Stomach (tissue), 9 donors: ENCODE data around the gene SUPT7L. TPM values are rescaled to one million over a fixed set of nuclear protein-coding genes. Genes with fewer than 3 reads are reported as not detected.
"Not testable (repeated sequence)": the region's sequence is repeated elsewhere in the genome, so short reads cannot be mapped to it uniquely, and the experiment has no call there.

Experiments
- DNase-seq, 2 donors: peaks; one replicate each; pipeline versions ENCODE4 v3.0.0 to v3.0.0-alpha.2; 2013 to 2019
- H3K27ac ChIP-seq, 5 donors: fragments of 200-600 bp in 4 of 5; sonication (generic) in 4 of 5; one replicate each; pipeline ENCODE4 v1.5.1; 2013 to 2019; ENCODE audit warnings: mild to moderate bottlenecking in 1 of 5, moderate library complexity in 1 of 5
- H3K27me3 ChIP-seq, 3 donors: fragments of 200-600 bp; sonication (generic); one replicate each; pipeline ENCODE4 v1.5.1; 2017 to 2019; ENCODE audit warnings: mixed run types in 1 of 3
- H3K36me3 ChIP-seq, 4 donors: fragments of 200-600 bp; sonication (generic); 1 replicate in 3 of 4; 2 replicates in 1 of 4; pipeline ENCODE4 v1.5.1; 2016 to 2019
- H3K4me1 ChIP-seq, 4 donors: fragments of 200-600 bp; sonication (generic); one replicate each; pipeline ENCODE4 v1.5.1; 2016 to 2019
- H3K4me3 ChIP-seq, 4 donors: fragments of 200-600 bp; sonication (generic) in 3 of 4; one replicate each; pipeline ENCODE4 v1.5.1; 2016 to 2019; ENCODE audit warnings: mild to moderate bottlenecking in 1 of 4
- H3K9me3 ChIP-seq, 4 donors: fragments of 200-600 bp; sonication (generic); one replicate each; pipeline ENCODE4 v1.5.1; 2016 to 2019
- CTCF ChIP-seq, 7 experiments: fragments of 450-650 bp in 4 of 7; fragments of 200-600 bp in 3 of 7; sonication (generic) in 3 of 7; IDR thresholded peaks; one replicate each; pipeline ENCODE4 v1.5.1; 2016 to 2019; ENCODE audit warnings: antibody characterized with exemption in 7 of 7, control low read depth in 2 of 7, mild to moderate bottlenecking in 1 of 7
- EP300 ChIP-seq: sonication (generic); formaldehyde crosslinking; IDR thresholded peaks from one replicate; pipeline ENCODE4 v1.6.1; 2017; ENCODE audit warnings: antibody characterized with exemption
- POLR2A ChIP-seq, 4 donors: fragments of 450-650 bp; IDR thresholded peaks; one replicate each; pipeline ENCODE4 v1.6.1; 2016; ENCODE audit warnings: antibody characterized with exemption in 4 of 4, control low read depth in 2 of 4, mild to moderate bottlenecking in 1 of 4, moderate library complexity in 1 of 4
- POLR2AphosphoS5 ChIP-seq, 3 donors: sonication (generic); formaldehyde crosslinking; IDR thresholded peaks; one replicate each; pipeline ENCODE4 v1.6.1; 2016; ENCODE audit warnings: antibody characterized with exemption in 3 of 3
- WGBS, 5 donors: extraction: QIAGEN DNeasy Blood & Tissue Kit in 3 of 5; methylation state at CpG; one replicate each; pipeline versions ENCODE4 v1.1.5 to v1.1.7; 2013 to 2018; 5-methylcytosine and 5-hydroxymethylcytosine counted together
- intact Hi-C: fragments of 100-400 bp; cut with DNase I; formaldehyde crosslinking; loops from one replicate; pipeline ENCODE4 v1.15.1; 2023; ENCODE audit warnings: low total_unique reads
- polyA plus RNA-seq, 3 donors: library from polyadenylated mRNA; stranded (reverse); fragments of 200-250 nt; gene quantifications; one replicate each; pipeline ENCODE4 v1.2.3, GENCODE V29; 2013
- total RNA-seq, 5 donors: library from RNA; depleted of rRNA; stranded (reverse); fragments of >200 nt; gene quantifications; one replicate each; pipeline versions ENCODE4 v1.1.0 to v1.2.3, GENCODE V29; 2014 to 2016
- donor health status: healthy with polysubstance abuse.
- donor health status: Bipolar disorder and iron deficiency.
- donor health status: healthy.

SUPT7L gene
- total and polyA plus RNA-seq, 8 donors: 10.1 to 50.9 (median 24.9) TPM

DNA sequence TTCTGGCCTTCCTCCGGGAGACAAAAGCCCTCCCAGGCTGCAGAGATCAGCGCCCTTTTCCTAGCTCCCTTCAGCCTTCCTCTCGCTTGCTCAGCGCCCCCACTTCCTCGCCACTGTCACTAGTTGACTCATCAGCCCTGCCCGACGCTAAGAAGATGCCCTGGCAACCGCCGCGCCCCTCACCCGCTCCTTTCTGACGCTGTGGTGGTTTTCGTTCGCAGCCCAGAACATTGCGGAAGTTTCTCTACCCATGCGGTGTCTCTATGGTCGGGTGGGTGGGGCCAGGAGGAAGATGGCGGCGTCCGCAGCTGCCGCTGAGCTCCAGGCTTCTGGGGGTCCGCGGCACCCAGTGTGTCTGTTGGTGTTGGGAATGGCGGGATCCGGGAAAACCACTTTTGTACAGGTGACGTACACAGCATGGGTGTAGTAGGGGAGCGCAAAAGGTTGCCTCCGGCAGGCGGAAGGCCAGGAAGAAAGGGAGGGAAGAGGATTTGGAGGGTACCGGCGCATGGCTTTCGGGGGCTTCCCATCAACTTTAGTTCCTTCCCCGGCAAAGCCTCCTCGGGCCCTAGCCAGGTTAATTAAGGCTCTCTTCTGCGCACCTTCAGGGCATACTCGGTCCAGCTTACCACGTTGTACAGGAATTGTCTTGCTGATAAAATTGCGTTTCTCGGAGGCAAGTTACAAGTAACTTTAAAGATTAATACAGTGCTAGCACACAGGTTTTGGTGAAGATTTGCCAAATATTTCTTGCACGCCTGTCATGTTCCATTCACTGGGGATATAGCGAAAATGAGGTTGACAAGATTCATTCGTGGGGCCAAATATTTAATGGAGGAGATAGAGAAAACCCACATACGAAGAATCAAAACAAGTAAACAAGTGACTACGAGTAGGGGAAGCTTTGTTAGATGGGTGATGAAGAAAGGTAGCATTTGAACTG is 34.4 kb downstream of the SUPT7L start, which contains the start of the genes CCDC121 and GPN1:
Gene CCDC121, minus strand, starts transcription at position 246 of the 943 bp plus-strand sequence. CDS start 1,213 bp downstream, outside the sequence.
Gene GPN1, plus strand, starts transcription at position 284 of the 943 bp plus-strand sequence. Its CDS starts 9 bp downstream, at position 293.
- peak within 1 kb of the TSS; percentile 71 to 98 (median 84) for H3K4me3 ChIP-seq
- H3K27me3 ChIP-seq: no peaks in the 10 kb centered on the region
- no peaks in the 10 kb centered on the region for H3K9me3 ChIP-seq
- peaks cover 15 to 44% (median 31%) of the 10 kb centered on the region in 4 donors for H3K4me1 ChIP-seq
- intact Hi-C loops: no loop called here
- H3K36me3 ChIP-seq: peaks cover 10 to 47% (median 46%) of the 10 kb centered on the region in 4 donors
- 0 to 1% (median 0%) methylated on average over 40 to 44 of the region's 44 CpGs for whole genome bisulfite sequencing, 5 donors
- TF ChIP-seq POLR2AphosphoS5 (IDR thresholded peaks at IDR 0.05) (peak in 2 of 3 donors; percentile 71 to 83), POLR2A (IDR thresholded peaks at IDR 0.05) (no peak)
- H3K27ac ChIP-seq: peak within 1 kb of the TSS; percentile 44 to 84 (median 78)
- peak; percentile 81 to 96 for DNase-seq

DNA sequence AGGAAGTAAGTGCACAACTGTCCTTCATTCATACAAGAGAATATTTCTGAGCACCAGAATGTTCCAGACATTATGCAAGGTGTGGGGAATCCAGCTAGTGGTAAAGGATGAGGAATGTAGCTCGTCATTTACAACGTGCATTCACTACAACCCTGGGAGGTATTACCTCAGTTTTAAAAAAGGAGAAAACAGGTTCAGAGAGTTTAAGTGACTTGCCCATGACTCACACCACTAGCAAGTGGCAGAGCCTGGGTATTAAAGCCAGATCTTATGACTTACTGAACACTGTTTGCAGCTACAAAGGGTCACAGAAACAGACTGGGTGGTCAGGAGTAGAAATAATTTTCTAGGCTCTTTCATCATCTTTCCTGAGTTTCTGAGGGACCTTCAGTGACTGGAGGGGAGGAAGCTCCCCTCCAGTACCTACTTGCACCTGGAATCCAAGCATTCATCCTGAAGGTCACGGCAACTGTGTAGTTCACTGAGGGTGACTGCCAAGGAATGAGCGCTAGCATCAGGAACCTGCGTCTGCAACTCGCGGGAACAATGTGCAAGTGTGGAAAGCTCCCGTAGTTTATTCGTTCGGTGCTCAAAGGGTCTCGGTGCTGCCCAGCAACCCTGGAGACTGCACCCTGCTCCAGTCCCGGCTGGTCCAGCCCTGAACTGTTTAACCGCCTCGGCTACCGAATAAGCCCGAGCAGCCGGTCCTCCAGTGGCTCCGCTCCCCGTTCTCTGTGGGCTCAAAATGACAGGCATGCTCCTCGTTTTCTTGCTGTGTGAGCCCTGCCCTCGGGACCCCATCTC is 35.2 kb downstream of the SUPT7L start:
- Histone ChIP-seq H3K9me3 (no peaks in the 10 kb centered on the region), H3K27me3 (no peaks in the 10 kb centered on the region), H3K27ac (peak overlapping the region; percentile 44 to 84 (median 78)), H3K4me3 (peak overlapping the region; percentile 71 to 98 (median 84)), H3K36me3 (peaks cover 13 to 47% (median 46%) of the 10 kb centered on the region in 4 donors), H3K4me1 (peaks cover 15 to 44% (median 31%) of the 10 kb centered on the region in 4 donors)
- TF ChIP-seq CTCF (IDR thresholded peaks at IDR 0.05) (no peak), POLR2AphosphoS5 (IDR thresholded peaks at IDR 0.05) (no peak), POLR2A (IDR thresholded peaks at IDR 0.05) (no peak), EP300 (no peak)
- DNase-seq: peak in 1 of 2 donors; percentile 50
- intact Hi-C loops: no loop called here
- 2 to 4% (median 4%) methylated on average over 19 to 21 of the region's 21 CpGs for WGBS, 5 donors

DNA sequence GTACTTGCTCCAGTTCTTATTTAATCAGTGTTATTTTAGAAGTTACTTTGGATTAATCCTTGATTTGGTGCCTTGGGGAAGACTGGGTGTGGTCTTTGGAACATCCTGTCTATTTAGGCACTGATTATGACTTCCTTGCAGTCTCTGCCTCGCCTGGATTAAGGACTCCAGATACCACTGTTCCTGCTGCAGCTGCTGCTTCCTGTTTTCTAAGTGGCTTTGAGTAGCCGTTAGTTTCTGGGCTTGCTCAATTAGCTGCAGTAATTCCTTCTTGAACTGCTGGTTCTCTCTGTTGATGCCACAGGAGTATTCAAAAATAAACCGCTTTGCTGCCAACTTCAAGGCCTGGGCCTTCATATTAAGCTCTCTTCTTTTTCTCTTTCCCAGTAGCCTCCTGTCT is 36.5 kb downstream of the SUPT7L start:
- H3K9me3 ChIP-seq, intact Hi-C loops, H3K27me3 ChIP-seq, DNase-seq, H3K4me3 ChIP-seq: not testable (repeated sequence)
- WGBS, 5 donors: 61 to 87% (median 62%) methylated on average over 3 of the region's 3 CpGs
- Histone ChIP-seq H3K36me3 (peaks cover 13 to 47% (median 46%) of the 10 kb centered on the region in 4 donors), H3K4me1 (peaks cover 15 to 44% (median 31%) of the 10 kb centered on the region in 4 donors), H3K27ac (peak overlapping the region in 2 of 5 donors; percentile 4 to 50)

DNA sequence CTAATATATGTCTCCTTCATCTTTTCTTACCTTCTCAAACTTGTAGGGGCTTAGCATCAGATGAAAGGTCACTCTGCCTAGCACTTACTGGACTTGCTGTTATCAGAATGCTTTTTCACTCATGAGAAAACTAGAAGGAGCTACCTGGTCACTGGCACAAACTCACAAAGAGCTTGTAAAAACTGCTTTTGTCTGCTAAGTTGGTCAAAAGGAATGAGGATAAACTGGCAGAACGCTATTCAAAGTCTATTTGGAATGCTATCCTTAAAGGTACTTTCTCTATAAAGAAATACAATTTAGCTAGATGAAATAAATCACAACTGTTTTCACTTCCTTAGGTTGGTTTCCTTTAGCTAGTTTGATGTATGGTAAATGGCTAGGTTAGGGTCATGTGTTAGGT is 37.1 kb downstream of the SUPT7L start:
- 79 to 88% (median 83%) methylated on average over 1 of the region's 1 CpG for WGBS, 5 donors

DNA sequence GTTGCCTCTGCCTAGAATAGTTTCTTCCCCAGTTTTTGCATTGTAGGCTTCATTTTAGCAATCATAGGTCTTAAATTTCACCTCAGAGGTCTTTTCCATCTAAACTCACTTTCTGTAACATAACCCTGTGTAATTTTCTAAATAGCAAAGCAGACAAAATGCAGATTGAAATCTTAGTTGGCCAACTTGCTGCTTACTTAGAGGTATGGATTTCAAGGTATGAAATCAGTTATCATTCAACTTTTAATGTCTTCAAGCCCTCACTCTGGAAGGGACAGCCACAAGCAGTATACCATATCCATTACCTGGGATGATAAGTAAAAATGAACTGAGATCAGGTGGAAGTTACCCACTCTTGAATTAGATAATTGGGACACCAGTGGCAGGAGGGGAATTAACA is 38.5 kb downstream of the SUPT7L start:
- intact Hi-C loops: no loop called here
- TF ChIP-seq EP300 (no peak), POLR2A (IDR thresholded peaks at IDR 0.05) (no peak), CTCF (IDR thresholded peaks at IDR 0.05) (no peak), POLR2AphosphoS5 (IDR thresholded peaks at IDR 0.05) (no peak)
- Histone ChIP-seq H3K27ac (no peak overlapping the region), H3K4me1 (peaks cover 13 to 27% (median 19%) of the 10 kb centered on the region in 4 donors), H3K9me3 (no peaks in the 10 kb centered on the region), H3K36me3 (peaks cover 18 to 50% (median 49%) of the 10 kb centered on the region in 4 donors), H3K27me3 (no peaks in the 10 kb centered on the region), H3K4me3 (no peak overlapping the region)
- no peak for DNase-seq

More for the DNA sequence above, 37.1 kb downstream of the SUPT7L start:
- H3K27me3 ChIP-seq, intact Hi-C loops, DNase-seq, H3K9me3 ChIP-seq, H3K4me3 ChIP-seq: not testable (repeated sequence)
- peaks cover 12 to 47% (median 46%) of the 10 kb centered on the region in 4 donors for H3K36me3 ChIP-seq
- H3K27ac ChIP-seq: peak overlapping the region in 1 of 5 donors; percentile 50
- H3K4me1 ChIP-seq: peaks cover 15 to 40% (median 30%) of the 10 kb centered on the region in 4 donors
